Fibroblast of lung (primary cell): Measurements from ENCODE around the gene MPZL3. TPM values are rescaled to one million over a fixed set of nuclear protein-coding genes. Genes with fewer than 3 reads are reported as not detected.

Experiments used
- DNase-seq, 2 donors: peaks; one replicate each; pipeline versions ENCODE4 v3.0.0 to v3.0.0-alpha.2; 2010; ENCODE audit warnings: low read depth in 2 of 2
- H2AFZ ChIP-seq: 2 replicates; pipeline ENCODE4 v1.5.1; 2012; ENCODE audit warnings: low read length, control low read depth, inconsistent platforms
- H3K27ac ChIP-seq: 2 replicates; pipeline ENCODE4 v1.5.1; 2011; ENCODE audit warnings: low read length, control low read depth; ENCODE audit not compliant: insufficient read depth
- H3K27me3 ChIP-seq: 2 replicates; pipeline ENCODE4 v1.5.1; 2011; ENCODE audit warnings: mild to moderate bottlenecking, low read length; ENCODE audit not compliant: control insufficient read depth, insufficient read depth
- H3K36me3 ChIP-seq: 2 replicates; pipeline ENCODE4 v1.5.1; 2011; ENCODE audit warnings: low read length; ENCODE audit not compliant: control insufficient read depth, insufficient read depth
- H3K4me1 ChIP-seq: 2 replicates; pipeline ENCODE4 v1.5.1; 2011; ENCODE audit warnings: low read length; ENCODE audit not compliant: control insufficient read depth, insufficient read depth; ENCODE audit errors: extremely low read depth
- H3K4me2 ChIP-seq: 2 replicates; pipeline ENCODE4 v1.5.1; 2011; ENCODE audit warnings: low read length, control low read depth; ENCODE audit not compliant: insufficient read depth; ENCODE audit errors: extremely low read depth
- H3K4me3 ChIP-seq, 4 experiments: fragments of 200-600 bp in 1 of 4; sonication (generic) in 1 of 4; replicated peaks in 1 of 4; 2 replicates each; pipeline ENCODE4 v1.5.1; 2011 to 2016; ENCODE audit warnings: low read length in 4 of 4, low read depth in 3 of 4, mild to moderate bottlenecking in 3 of 4, control low read depth in 2 of 4, inconsistent platforms in 1 of 4, mixed read lengths in 1 of 4; ENCODE audit not compliant: insufficient read depth in 1 of 4; ENCODE audit errors: control extremely low read depth in 1 of 4
- H3K79me2 ChIP-seq: 2 replicates; pipeline ENCODE4 v1.5.1; 2012; ENCODE audit warnings: mild to moderate bottlenecking, low read length, inconsistent platforms; ENCODE audit not compliant: control insufficient read depth, insufficient read depth
- H3K9ac ChIP-seq: 2 replicates; pipeline ENCODE4 v1.5.1; 2011; ENCODE audit warnings: mild to moderate bottlenecking, low read length, control low read depth; ENCODE audit not compliant: insufficient read depth
- H3K9me3 ChIP-seq: 2 replicates; pipeline ENCODE4 v1.5.1; 2012; ENCODE audit warnings: low read depth, low read length; ENCODE audit not compliant: control insufficient read depth, insufficient read depth
- H4K20me1 ChIP-seq: 2 replicates; pipeline ENCODE4 v1.5.1; 2011; ENCODE audit warnings: low read length; ENCODE audit not compliant: control insufficient read depth, insufficient read depth; ENCODE audit errors: extremely low read depth
- EZH2 ChIP-seq: IDR thresholded peaks from 2 replicates; pipeline ENCODE4 v1.5.1; 2012; ENCODE audit warnings: low read length, control low read depth, mild to moderate bottlenecking; ENCODE audit errors: missing control alignments
- polyA plus RNA-seq, 2 donors: library from polyadenylated mRNA; depleted of rRNA in 1 of 2; stranded (reverse) in 1 of 2; unstranded in 1 of 2; fragments of >200 nt; gene quantifications; 2 replicates each; pipeline ENCODE4 v1.2.1, GENCODE V29; 2011 to 2012; ENCODE audit warnings: missing spikeins in 1 of 2
- total RNA-seq: library from RNA; depleted of rRNA; stranded (reverse); fragments of >200 nt; gene quantifications from 2 replicates; pipeline ENCODE4 v1.2.1, GENCODE V29; 2014
- TF ChIP-seq, protein P1 (sequence below), 2 donors: IDR thresholded peaks in 1 of 2; conservative IDR thresholded peaks in 1 of 2; 1 replicate in 1 of 2; 2 replicates in 1 of 2; pipeline ENCODE4 v1.5.1; 2011 to 2012; ENCODE audit warnings: low read length in 2 of 2, control low read depth in 1 of 2, inconsistent platforms in 1 of 2, low read depth in 1 of 2, mild to moderate bottlenecking in 1 of 2

The MPZL3 gene
- total and polyA plus RNA-seq, 2 donors (not counting 1 experiment from before 2014, with no cell fraction given) = 0.33 to 0.44 TPM

DNA sequence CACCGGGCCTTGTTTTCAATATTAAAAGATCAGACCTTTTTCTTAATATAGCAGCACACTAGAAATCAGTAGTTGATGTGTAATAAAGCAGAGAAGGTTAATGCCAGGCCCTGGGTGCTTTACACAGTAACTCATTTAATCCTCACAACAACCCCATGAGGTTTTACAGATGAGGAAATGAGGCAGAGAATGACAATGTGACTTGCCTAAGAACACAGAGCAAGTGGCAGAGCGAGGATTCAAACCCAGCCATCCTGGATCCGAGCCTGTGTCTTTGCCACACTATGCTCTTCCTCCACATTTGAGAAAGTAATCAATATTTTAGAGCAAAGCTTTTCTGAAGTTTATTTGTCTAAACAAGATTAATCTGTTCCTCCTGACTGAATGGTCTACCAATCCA lies 34.6 kb downstream of the MPZL3 start:
- Histone ChIP-seq H3K9me3 (no peaks in the 10 kb centered on the region), H3K27ac (no peak overlapping the region), H3K4me2 (no peak overlapping the region), H4K20me1 (no peaks in the 10 kb centered on the region), H3K4me1 (no peaks in the 10 kb centered on the region), H3K9ac (no peak overlapping the region), H3K36me3 (no peaks in the 10 kb centered on the region), H3K27me3 (peaks cover 9% of the 10 kb centered on the region), H3K4me3 (no peak overlapping the region), H2AFZ (no peak overlapping the region), H3K79me2 (no peaks in the 10 kb centered on the region)
- TF ChIP-seq EZH2 = no peak
- TF ChIP-seq, protein P1, sequence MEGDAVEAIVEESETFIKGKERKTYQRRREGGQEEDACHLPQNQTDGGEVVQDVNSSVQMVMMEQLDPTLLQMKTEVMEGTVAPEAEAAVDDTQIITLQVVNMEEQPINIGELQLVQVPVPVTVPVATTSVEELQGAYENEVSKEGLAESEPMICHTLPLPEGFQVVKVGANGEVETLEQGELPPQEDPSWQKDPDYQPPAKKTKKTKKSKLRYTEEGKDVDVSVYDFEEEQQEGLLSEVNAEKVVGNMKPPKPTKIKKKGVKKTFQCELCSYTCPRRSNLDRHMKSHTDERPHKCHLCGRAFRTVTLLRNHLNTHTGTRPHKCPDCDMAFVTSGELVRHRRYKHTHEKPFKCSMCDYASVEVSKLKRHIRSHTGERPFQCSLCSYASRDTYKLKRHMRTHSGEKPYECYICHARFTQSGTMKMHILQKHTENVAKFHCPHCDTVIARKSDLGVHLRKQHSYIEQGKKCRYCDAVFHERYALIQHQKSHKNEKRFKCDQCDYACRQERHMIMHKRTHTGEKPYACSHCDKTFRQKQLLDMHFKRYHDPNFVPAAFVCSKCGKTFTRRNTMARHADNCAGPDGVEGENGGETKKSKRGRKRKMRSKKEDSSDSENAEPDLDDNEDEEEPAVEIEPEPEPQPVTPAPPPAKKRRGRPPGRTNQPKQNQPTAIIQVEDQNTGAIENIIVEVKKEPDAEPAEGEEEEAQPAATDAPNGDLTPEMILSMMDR (conservative IDR thresholded peaks at IDR 0.05 in 1 of 2, IDR thresholded peaks at IDR 0.05 in 1 of 2; ENCODE audit: low read depth in 1 of 2, low read length in 2 of 2) = no peak
- DNase-seq = no peak

DNA sequence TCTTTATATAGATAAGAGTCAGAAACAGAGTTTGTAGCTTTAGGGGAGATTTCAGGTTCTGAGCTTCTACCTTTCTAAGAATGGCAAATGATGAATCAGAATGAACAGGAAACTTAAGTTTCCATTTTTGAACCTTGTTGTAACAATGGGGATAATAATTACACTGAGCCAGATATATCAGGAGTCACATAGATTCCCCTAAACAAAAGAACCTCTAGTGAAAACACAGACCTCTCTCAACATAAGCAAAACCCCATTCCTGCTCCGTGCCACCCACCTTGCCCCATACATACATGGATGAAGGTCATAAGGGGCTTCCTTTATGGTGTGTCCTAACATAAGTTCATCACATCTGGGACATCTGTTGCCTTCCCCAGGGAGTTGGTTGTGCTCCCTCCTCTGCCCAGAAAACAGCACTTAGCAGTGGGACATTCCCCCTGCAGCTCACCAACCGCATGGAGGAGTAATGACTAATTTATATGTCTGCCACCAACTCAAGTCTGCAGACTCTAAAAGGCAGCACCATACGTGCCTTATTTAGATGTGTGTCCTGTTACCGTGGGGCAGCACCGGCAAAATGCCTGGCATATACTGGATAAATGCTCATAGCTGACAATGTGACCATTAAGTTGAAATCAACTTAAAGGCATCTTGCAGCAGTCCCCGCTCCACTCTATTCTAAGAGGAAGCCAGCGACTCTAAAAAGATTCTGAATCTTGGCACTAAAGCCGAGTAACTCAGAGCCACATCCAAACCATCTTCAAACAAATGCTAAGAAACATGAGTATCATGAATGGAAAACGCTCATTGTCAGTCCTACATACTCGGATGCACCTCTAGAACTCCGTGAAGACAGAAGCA lies 35.3 kb downstream of the MPZL3 start:
- Histone ChIP-seq H3K36me3 (no peaks in the 10 kb centered on the region), H3K4me3 (no peak overlapping the region), H3K4me2 (no peak overlapping the region), H3K9me3 (no peaks in the 10 kb centered on the region), H4K20me1 (no peaks in the 10 kb centered on the region), H2AFZ (no peak overlapping the region), H3K4me1 (no peaks in the 10 kb centered on the region), H3K27ac (no peak overlapping the region), H3K9ac (no peak overlapping the region), H3K79me2 (no peaks in the 10 kb centered on the region), H3K27me3 (peaks cover 9% of the 10 kb centered on the region)
- DNase-seq = no peak
- TF ChIP-seq, protein P1 (conservative IDR thresholded peaks at IDR 0.05 in 1 of 2, IDR thresholded peaks at IDR 0.05 in 1 of 2; ENCODE audit: low read depth in 1 of 2, low read length in 2 of 2) = no peak
- no peak for TF ChIP-seq EZH2

DNA sequence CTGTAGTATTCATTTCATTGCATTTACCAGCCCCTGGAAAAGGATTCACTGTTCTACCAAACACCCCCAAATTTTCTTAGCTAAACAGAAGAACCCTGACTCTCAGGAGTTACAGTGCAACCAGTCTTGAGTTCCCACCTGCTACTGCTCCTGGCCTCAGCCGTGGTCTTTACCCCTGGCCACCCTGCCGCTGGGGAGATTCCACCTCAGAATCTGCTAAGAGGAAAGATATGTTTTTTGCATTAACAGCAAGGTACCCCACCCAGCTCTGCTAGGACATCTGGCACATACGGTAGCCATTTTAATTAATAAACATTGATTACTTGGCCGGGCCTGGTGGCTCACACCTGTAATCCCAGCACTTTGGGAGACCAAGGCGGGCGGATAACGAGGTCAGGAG lies 36.4 kb downstream of the MPZL3 start:
- DNase-seq = no peak
- no peaks in the 10 kb centered on the region for H3K4me1 ChIP-seq
- H3K79me2 ChIP-seq = no peaks in the 10 kb centered on the region
- peaks cover 9% of the 10 kb centered on the region for H3K27me3 ChIP-seq
- H3K36me3 ChIP-seq = no peaks in the 10 kb centered on the region
- TF ChIP-seq, protein P1 (conservative IDR thresholded peaks at IDR 0.05 in 1 of 2, IDR thresholded peaks at IDR 0.05 in 1 of 2; ENCODE audit: low read depth in 1 of 2, low read length in 2 of 2) = no peak
- no peak for TF ChIP-seq EZH2
- no peak overlapping the region for H3K27ac ChIP-seq
- H4K20me1 ChIP-seq = no peaks in the 10 kb centered on the region
- no peak overlapping the region for H3K4me3 ChIP-seq
- H2AFZ ChIP-seq = no peak overlapping the region
- H3K9ac ChIP-seq = no peak overlapping the region
- H3K4me2 ChIP-seq = no peak overlapping the region
- H3K9me3 ChIP-seq = no peaks in the 10 kb centered on the region
